SK-N-SH treated with all-trans-retinoic acid at 6 μM for 48 hours (cell line): ENCODE results near the gene DNAH9.

Experiments used
- ATAC-seq: fragments of 200-7000 bp; cut with Tn5 transposase; 3 replicates; pipeline ENCODE4 v1.9.1; 2020; ENCODE audit warnings: mild to moderate bottlenecking, moderate library complexity
- ARNTL ChIP-seq: fragments of 450-650 bp; formaldehyde crosslinking; IDR thresholded peaks from 2 replicates; pipeline ENCODE4 v1.5.0; 2020; ENCODE audit warnings: low read depth, mild to moderate bottlenecking, moderate library complexity, borderline replicate concordance
- BACH2 ChIP-seq: fragments of 250-450 bp; sonication (Bioruptor Pico); IDR thresholded peaks from 2 replicates; pipeline ENCODE4 v1.9.0; 2021; ENCODE audit warnings: mild to moderate bottlenecking, borderline replicate concordance
- CSDC2 ChIP-seq: fragments of 250-450 bp; sonication (Bioruptor Pico); IDR thresholded peaks from 2 replicates; pipeline ENCODE4 v1.5.0; 2020; ENCODE audit warnings: mild to moderate bottlenecking, moderate library complexity
- CSRNP3 ChIP-seq: fragments of 250-450 bp; sonication (Bioruptor Pico); IDR thresholded peaks from 2 replicates; pipeline ENCODE4 v1.5.1; 2021; ENCODE audit warnings: mild to moderate bottlenecking, moderate library complexity
- ESRRG ChIP-seq: fragments of 250-450 bp; sonication (Bioruptor Pico); IDR thresholded peaks from 2 replicates; pipeline ENCODE4 v1.6.1; 2021; ENCODE audit warnings: mild to moderate bottlenecking
- GLIS3 ChIP-seq: fragments of 250-450 bp; sonication (Bioruptor Pico); IDR thresholded peaks from 2 replicates; pipeline ENCODE4 v1.5.0; 2020; ENCODE audit warnings: mild to moderate bottlenecking, moderate library complexity
- ISL1 ChIP-seq: fragments of 250-450 bp; sonication (Bioruptor Pico); IDR thresholded peaks from 2 replicates; pipeline ENCODE4 v2.1.2; 2022; ENCODE audit warnings: mild to moderate bottlenecking, moderate library complexity
- OSR1 ChIP-seq: fragments of 250-450 bp; sonication (Bioruptor Pico); IDR thresholded peaks from 2 replicates; pipeline ENCODE4 v1.8.0; 2022; ENCODE audit warnings: moderate library complexity, mild to moderate bottlenecking, inconsistent platforms
- PATZ1 ChIP-seq: fragments of 250-450 bp; sonication (Bioruptor Pico); IDR thresholded peaks from 2 replicates; pipeline ENCODE4 v1.8.0; 2020; ENCODE audit warnings: mild to moderate bottlenecking, moderate library complexity, borderline replicate concordance
- POU6F1 ChIP-seq: fragments of 250-450 bp; sonication (Bioruptor Pico); IDR thresholded peaks from 2 replicates; pipeline ENCODE4 v1.8.0; 2021; ENCODE audit warnings: low read depth, mild to moderate bottlenecking, moderate library complexity, borderline replicate concordance
- PPARA ChIP-seq: fragments of 250-450 bp; sonication (Bioruptor Pico); IDR thresholded peaks from 2 replicates; pipeline ENCODE4 v1.5.0; 2020; ENCODE audit warnings: mild to moderate bottlenecking, borderline replicate concordance
- RARB ChIP-seq: fragments of 250-450 bp; sonication (Bioruptor Pico); IDR thresholded peaks from 2 replicates; pipeline ENCODE4 v1.8.0; 2021; ENCODE audit warnings: mild to moderate bottlenecking, moderate library complexity
- SNAI2 ChIP-seq: fragments of 250-450 bp; sonication (Bioruptor Pico); IDR thresholded peaks from 2 replicates; pipeline ENCODE4 v1.5.0; 2020; ENCODE audit warnings: mild to moderate bottlenecking, moderate library complexity
- TCF4 ChIP-seq: fragments of 250-450 bp; sonication (Bioruptor Pico); IDR thresholded peaks from 2 replicates; pipeline ENCODE4 v1.8.0; 2021; ENCODE audit warnings: mild to moderate bottlenecking, moderate library complexity, borderline replicate concordance
- TOX ChIP-seq: fragments of 250-450 bp; sonication (Bioruptor Pico); IDR thresholded peaks from 2 replicates; pipeline ENCODE4 v1.8.0; 2021; ENCODE audit warnings: mild to moderate bottlenecking, moderate library complexity, borderline replicate concordance
- TSHZ2 ChIP-seq: fragments of 250-450 bp; sonication (Bioruptor Pico); IDR thresholded peaks from 2 replicates; pipeline ENCODE4 v1.5.0; 2020; ENCODE audit warnings: mild to moderate bottlenecking, moderate library complexity
- ZC3H10 ChIP-seq: fragments of 250-450 bp; sonication (Bioruptor Pico); IDR thresholded peaks from 2 replicates; pipeline ENCODE4 v1.5.1; 2021; ENCODE audit warnings: mild to moderate bottlenecking, moderate library complexity
- ZFP3 ChIP-seq: fragments of 250-450 bp; sonication (Bioruptor Pico); IDR thresholded peaks from 2 replicates; pipeline ENCODE4 v1.5.0; 2020; ENCODE audit warnings: mild to moderate bottlenecking, moderate library complexity
- ZFP30 ChIP-seq: fragments of 450-650 bp; formaldehyde crosslinking; IDR thresholded peaks from 2 replicates; pipeline ENCODE4 v1.5.0; 2022; ENCODE audit warnings: mild to moderate bottlenecking, moderate library complexity
- ZNF565 ChIP-seq: fragments of 450-650 bp; formaldehyde crosslinking; conservative IDR thresholded peaks from 2 replicates; pipeline ENCODE4 v1.5.0; 2020; ENCODE audit warnings: low read depth, mild to moderate bottlenecking, moderate library complexity
- ZNF70 ChIP-seq: fragments of 450-650 bp; formaldehyde crosslinking; IDR thresholded peaks from 2 replicates; pipeline ENCODE4 v1.5.0; 2020; ENCODE audit warnings: mild to moderate bottlenecking, moderate library complexity
- ZNF8 ChIP-seq: fragments of 450-650 bp; formaldehyde crosslinking; IDR thresholded peaks from 2 replicates; pipeline ENCODE4 v1.5.0; 2020; ENCODE audit warnings: mild to moderate bottlenecking, moderate library complexity

The DNAH9 gene

GRCh38 chr17:11869680-11870394 is 271.6 kb downstream of the DNAH9 start:
- no peak for ATAC-seq

GRCh38 chr17:11871773-11872172 is 273.5 kb downstream of the DNAH9 start:
- TF ChIP-seq ZC3H10 (CRISPR knock-in tag) (no peak), ESRRG (CRISPR knock-in tag) (no peak), POU6F1 (CRISPR knock-in tag) (no peak), TCF4 (CRISPR knock-in tag) (no peak)
- no peak for ATAC-seq

More at GRCh38 chr17:11869680-11870394, 271.6 kb downstream of the DNAH9 start:
- TF ChIP-seq ARNTL (CRISPR knock-in tag), result no peak
- TF ChIP-seq PATZ1 (CRISPR knock-in tag), result no peak
- TF ChIP-seq TSHZ2 (CRISPR knock-in tag), result no peak
- no peak for TF ChIP-seq ZNF70 (CRISPR knock-in tag)
- TF ChIP-seq ISL1 (CRISPR knock-in tag), result no peak
- TF ChIP-seq ZFP3 (CRISPR knock-in tag), result no peak
- TF ChIP-seq GLIS3, result no peak
- TF ChIP-seq SNAI2 (CRISPR knock-in tag), result no peak
- no peak for TF ChIP-seq BACH2
- no peak for TF ChIP-seq TCF4 (CRISPR knock-in tag)
- TF ChIP-seq PPARA (CRISPR knock-in tag), result no peak
- TF ChIP-seq ESRRG (CRISPR knock-in tag), result no peak
- no peak for TF ChIP-seq ZC3H10 (CRISPR knock-in tag)
- TF ChIP-seq ZNF8 (CRISPR knock-in tag), result no peak

GRCh38 chr17:11874756-11875155 is 276.5 kb downstream of the DNAH9 start:
- TF ChIP-seq BACH2 (no peak), ZNF565 (no peak), ISL1 (CRISPR knock-in tag) (no peak), ESRRG (CRISPR knock-in tag) (no peak), SNAI2 (CRISPR knock-in tag) (no peak), PATZ1 (CRISPR knock-in tag) (no peak), TSHZ2 (CRISPR knock-in tag) (no peak), CSDC2 (CRISPR knock-in tag) (no peak), TOX (CRISPR knock-in tag) (no peak), RARB (CRISPR knock-in tag) (no peak), ZFP30 (CRISPR knock-in tag) (no peak), POU6F1 (CRISPR knock-in tag) (no peak), PPARA (CRISPR knock-in tag) (no peak), ARNTL (CRISPR knock-in tag) (no peak), OSR1 (CRISPR knock-in tag) (no peak), CSRNP3 (CRISPR knock-in tag) (no peak), TCF4 (CRISPR knock-in tag) (no peak), ZNF8 (CRISPR knock-in tag) (no peak)

More at GRCh38 chr17:11874756-11875155, 276.5 kb downstream of the DNAH9 start:
- ATAC-seq, result no peak
